Stimulated activated CD4-positive, alpha-beta T cell treated with anti-CD3 and anti-CD28 coated beads, TNF-alpha, amount 100 ng/mL, for 48 hours (primary cell): ENCODE results near the gene GRWD1.

Experiments
- DNase-seq, 3 donors: peaks; one replicate each; pipeline ENCODE4 v3.0.0-alpha.2; 2020; ENCODE audit warnings: low read depth in 3 of 3

The GRWD1 gene

DNA sequence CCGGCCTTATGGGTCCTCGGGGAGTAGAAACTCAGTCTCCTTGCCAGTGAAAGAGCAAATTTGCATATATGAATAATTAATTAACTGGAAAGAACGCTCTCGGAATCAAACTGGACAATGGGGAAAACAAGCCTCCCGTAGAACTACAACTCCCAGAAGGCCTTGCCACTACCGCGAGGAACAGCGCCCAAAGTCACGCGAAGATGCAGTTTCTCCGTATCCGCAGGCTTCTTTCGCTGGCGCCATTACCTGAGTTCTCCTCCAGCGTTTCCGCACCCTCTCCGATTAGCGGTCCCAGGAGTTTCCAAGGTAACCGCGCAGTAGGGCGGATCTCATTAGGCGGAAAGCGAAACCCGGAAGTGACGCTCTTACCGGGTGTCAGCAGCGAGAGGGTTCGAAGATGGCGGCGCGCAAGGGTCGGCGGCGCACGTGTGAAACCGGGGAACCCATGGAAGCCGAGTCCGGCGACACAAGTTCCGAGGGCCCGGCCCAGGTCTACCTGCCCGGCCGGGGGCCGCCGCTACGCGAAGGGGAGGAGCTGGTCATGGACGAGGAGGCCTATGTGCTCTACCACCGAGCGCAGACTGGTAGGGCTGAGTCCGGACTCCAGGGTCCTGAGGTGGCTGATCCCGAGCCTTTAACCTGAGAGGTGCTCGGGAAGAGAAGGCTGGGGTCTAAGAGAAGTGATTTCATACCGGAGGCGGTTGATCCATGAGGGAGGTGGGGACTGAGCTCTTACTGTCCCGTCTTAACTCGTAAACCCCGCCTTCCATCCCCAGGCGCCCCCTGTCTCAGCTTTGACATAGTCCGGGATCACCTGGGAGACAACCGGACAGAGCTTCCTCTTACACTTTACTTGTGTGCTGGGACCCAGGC lies at the start of gene GRWD1:
Gene GRWD1, plus strand, starts transcription at position 378 of the 876 bp plus-strand sequence. Its CDS starts 23 bp downstream, at position 401.
- peak; percentile 88 to 93 (median 89) for DNase-seq

DNA sequence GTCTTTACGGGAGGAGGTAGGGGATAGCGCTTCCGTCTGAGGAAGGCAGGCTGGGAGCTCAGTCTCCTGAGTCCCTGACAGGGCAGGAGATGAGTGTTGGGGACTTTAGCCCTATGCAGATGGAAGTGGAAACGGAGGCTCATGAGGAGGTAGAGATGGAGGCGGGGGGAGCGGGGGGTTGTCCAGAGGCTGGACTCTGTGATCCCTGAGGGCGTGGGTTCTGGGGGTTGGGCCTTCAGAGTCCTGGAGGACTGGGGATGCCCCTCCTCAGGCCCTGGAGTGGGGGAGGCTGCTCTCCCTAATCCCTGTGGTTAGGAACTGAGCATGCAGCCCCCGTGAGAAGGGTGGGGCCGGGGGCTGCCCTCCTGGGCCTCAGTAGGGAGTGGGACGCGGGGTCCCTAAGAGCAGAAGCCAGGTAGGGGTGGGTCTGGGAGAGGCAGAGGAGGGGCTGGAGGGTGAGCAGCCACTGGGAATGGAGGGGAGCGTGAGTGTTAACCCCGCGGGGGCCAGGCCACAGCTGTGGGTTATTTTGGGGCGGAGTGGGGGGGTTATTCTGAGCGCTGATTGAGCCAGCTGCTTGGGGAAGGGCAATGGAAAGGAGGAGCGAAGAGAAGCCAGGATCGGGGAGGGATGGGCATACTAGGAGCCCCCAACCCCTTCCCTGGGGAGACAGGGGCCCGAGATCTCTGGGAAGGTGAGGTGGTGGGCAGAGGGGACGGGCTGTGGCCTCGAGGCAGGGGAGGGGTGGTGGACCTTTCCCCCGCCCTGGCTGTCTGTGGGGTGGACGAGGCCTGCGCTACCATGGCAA lies 49.6 kb upstream of the GRWD1 start:
- DNase-seq: no peak

DNA sequence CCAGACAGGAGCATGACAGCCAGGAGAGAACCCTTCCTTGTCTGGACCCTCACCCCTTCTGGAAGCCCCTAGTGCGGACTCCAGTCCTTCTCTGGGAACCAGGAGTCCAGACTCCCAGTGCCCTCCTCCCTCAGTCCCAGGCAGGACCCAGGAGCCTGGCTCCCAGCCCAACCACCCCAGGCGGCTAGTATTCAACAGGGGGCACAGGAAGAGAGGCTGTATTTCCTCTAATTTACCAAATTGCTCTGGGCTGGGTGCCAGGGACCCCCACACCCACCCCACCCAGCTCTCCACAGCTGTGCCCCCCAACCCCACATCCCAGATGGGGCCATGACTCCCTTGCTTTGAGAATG lies 49.0 kb upstream of the GRWD1 start:
- DNase-seq: no peak

DNA sequence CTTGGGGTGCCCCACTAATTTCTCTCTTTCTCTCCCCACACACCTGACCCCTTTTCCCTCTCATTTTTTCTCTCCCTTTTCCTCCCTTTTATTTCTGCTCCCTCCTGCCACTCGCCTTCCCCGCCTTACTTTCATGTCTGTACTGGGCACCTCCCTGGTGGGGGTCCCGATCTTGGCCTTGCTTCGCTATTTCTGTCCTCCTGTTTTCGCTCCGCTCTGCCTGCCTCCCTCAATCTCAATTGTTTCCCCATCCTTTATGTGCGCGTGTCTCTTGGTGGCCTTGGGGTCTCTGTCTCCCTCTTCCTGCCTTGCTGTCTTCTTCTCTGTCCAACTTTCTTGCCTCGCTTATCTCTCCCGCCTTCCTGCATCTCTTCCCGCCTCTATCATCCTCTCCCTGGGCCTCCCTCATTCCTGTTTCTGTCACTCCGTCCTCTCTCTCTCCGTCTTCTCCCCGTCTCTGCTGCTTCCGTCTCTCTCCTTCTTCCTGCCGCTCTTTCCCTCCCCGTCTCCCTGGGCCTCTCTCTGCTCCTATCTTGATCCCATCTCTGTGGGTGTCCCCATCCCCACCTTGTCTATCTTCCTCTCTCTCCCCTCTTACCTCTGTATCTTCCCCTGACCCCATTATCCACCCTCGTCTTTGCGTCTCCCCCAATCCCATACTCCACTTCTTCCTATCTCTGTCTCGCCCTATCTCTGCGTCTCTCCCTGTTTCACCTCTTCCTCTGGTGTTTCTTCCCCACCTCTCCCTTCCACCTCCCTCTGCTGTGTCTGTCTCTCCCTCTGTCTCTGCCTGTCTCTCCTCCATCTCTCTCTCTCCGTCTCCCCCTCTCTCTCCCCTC lies 48.3 kb upstream of the GRWD1 start:
- DNase-seq: no peak

DNA sequence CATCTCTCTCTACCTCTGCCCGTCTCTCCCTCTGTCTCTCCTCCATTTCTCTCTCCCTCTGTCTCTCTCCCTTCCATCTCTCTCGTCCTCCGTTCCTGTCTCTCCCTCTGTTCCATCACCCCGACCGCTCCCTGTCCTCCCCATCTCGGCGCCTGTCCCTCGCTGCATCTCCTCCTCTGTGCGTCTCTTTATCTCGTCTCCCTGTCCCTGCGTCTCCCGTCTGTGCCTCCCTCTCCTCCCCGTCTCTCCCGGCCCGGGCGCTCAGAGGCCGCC lies 47.7 kb upstream of the GRWD1 start:
- no peak for DNase-seq

DNA sequence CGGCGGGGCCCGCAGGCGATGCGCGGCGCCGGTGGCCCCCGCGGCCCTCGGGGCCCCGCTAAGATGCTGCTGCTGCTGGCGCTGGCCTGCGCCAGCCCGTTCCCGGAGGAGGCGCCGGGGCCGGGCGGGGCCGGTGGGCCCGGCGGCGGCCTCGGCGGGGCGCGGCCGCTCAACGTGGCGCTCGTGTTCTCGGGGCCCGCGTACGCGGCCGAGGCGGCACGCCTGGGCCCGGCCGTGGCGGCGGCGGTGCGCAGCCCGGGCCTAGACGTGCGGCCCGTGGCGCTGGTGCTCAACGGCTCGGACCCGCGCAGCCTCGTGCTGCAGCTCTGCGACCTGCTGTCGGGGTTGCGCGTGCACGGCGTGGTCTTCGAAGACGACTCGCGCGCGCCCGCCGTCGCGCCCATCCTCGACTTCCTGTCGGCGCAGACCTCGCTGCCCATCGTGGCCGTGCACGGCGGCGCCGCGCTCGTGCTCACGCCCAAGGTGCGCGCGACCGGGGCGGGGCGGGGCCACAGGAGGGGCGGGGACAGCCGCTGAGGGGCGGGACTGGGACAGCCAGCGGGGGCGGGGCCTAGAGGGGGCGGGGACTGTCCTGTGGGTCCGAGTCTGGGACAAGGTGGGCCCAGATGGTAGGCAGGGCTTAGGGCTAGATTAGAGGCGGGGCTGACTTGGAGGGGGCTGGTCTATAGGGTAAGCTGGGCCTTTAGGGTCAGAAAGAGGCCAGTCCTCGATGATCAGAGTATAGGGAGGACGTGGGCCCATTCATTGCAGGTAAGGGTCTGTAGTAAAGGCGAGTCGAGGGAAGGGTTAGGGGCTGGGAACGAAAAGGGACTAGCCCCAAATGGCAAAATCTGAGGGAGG lies 47.2 kb upstream of the GRWD1 start:
- peak; percentile 68 to 85 (median 79) for DNase-seq

DNA sequence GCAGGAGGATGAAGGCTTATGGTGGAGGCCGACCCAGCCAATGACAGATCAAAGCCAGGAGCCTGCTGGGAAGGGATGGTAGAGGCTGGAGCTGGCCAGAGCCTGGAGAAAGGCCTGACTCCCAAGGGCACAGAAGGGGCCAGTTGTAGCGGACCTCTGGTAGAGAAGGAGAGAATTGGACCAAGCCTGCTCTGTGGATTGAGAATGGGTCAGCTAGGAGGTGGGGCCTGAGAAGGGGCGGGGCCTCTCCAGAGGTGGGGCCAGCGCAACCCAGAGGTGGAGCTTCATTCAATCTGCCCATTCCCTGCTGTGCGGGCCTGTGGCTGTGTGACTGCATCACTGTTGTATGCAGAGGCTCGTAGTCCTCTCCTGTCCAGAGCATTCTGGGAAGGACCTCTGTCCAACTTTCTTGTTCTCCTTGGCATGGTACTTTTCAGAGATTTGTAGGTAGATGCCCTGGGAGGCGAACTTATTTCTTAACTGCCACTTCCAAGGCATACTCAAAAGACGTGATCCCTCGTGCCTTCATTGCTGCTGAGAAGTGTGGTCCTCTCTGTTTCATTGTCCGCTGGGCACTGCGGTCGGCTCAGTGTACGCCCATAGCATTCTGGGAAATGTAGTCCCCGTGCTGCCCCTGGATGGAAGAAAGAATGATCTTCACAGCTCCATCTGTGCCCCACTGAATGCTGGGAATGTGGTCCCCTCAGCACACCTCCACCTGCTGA lies 45.6 kb upstream of the GRWD1 start:
- DNase-seq: no peak

DNA sequence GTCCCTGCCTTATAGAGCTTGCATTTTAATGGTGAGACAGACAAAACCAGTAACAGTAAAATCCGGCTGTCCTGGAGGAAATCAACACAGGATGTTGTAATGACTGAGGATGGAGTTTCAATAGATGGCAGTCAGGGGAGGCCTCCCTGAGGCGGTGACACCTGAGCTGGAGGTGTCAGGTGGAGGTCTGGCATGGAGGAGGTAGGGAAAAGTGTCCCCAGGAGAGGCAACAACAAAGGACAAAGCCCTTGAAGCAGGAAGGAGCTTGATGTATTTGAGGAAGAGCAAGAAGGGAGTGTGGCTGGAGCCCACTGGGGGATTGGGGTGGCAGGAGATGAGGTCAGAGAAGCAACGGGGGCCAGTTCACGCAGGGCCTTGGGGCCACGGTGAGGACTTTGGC lies 44.5 kb upstream of the GRWD1 start:
- DNase-seq: no peak

DNA sequence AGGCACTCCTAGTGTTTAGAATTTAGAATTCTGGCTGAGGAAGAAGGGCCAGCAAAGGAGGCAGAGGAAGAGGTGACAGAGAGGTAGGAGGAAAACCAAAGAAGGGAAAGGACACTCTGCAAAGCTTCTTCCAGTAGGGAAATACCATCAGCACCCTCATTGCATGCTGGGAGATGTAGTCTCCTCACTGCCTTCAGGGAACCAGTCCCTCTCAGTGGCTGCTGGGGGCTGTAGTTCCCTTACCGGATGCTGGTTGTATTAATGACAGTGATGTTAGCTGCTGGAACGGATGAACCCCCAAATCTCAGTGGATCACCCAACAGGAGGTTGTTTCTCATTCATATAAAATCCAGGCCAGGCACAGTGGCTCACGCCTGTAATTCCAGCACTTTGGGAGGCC lies 42.2 kb upstream of the GRWD1 start:
- no peak for DNase-seq

DNA sequence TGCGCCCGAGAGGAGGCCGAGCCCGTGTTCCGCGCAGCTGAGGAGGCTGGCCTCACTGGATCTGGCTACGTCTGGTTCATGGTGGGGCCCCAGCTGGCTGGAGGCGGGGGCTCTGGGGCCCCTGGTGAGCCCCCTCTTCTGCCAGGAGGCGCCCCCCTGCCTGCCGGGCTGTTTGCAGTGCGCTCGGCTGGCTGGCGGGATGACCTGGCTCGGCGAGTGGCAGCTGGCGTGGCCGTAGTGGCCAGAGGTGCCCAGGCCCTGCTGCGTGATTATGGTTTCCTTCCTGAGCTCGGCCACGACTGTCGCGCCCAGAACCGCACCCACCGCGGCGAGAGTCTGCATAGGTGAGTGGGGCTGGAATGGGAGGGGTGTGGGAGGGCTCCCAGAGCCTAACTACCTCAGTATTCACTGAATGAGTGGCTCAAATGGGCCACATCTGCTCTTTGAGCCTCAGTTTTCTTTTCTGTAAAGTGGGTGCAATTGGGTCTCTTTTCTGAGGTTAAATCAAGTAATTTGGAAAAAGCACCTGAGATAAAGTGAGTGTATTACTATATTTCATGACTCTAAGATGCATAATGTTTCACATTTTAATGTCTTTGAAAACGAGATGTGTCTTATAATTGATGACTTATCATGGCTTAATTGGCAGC lies 40.6 kb upstream of the GRWD1 start:
- DNase-seq: no peak

DNA sequence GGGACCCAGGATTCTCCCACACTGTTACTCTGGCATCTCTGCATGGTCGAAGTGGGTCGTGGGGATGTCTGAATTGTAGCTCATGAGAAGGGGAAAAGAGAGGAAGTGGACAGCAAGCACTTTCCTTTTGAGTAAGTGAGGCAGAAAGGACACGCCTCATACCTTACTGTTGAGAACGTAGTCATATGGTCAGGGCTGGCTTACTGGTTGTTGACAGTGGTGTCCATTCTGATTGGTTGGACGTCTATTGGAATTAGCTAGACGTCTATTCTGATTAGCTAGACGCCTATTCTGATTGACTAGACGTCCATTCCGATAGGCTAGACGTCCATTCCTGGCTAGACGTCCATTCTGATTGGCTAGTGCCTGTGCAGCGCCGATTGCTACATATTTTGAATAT lies 39.9 kb upstream of the GRWD1 start:
- no peak for DNase-seq

DNA sequence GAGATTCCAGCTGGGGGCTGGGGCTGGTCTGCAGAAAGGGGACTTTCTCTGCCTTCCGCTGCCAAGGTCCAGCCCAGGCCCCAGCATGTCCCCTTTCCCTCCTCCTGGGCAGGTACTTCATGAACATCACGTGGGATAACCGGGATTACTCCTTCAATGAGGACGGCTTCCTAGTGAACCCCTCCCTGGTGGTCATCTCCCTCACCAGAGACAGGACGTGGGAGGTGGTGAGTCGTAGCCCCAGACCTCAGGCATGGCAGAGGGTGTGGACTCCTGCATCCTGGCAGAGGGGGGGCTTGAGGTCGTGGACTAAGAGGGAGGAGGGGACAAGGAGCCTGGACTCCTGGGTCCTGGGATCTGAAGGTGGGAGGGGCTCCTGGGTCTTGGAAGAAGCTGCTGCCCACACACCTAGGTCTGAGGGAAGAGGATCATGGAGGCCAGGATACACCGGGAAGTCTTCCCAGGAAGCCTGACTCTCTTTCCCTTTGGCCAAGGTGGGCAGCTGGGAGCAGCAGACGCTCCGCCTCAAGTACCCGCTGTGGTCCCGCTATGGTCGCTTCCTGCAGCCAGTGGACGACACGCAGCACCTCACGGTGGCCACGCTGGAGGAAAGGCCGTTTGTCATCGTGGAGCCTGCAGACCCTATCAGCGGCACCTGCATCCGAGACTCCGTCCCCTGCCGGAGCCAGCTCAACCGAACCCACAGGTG lies 31.8 kb upstream of the GRWD1 start:
- no peak for DNase-seq

DNA sequence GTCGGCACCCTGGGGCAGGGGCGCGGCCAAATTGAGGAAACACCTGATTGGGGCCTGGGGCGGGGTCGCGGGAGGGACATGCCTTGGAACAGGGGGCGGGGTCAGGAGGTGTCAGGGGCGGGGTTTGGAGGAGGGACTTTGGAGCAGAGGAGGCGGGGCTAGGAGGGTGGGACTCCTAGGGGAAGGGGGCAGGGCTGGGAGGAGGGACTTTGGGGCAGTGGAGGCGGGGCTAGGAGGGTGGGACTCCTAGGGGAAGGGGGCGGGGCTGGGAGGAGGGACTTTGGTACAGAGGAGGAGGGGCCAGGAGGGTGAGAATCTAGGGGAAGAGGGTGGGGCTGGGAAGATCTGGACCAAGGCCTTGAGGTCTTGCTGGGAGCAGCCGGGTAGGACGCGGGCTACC lies 30.4 kb upstream of the GRWD1 start:
- DNase-seq: peak; percentile 63 to 87 (median 79)

DNA sequence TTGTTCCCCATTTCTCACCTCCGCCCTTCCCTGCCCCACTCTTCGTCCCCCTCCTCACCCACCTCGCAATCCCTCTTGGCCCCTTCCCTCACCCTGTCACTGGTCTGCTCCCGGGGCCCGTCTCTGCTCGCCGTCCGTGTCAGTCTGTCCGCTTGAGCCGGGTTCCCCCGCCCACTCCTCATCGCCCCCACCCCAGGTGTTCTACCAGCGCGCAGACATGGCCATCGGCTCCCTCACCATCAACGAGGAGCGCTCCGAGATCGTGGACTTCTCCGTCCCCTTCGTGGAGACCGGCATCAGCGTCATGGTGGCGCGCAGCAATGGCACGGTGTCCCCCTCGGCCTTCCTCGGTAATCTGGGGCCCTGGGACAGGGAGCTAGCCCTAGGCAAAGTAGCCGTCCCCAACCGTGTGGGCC lies 30.0 kb upstream of the GRWD1 start:
- no peak for DNase-seq

DNA sequence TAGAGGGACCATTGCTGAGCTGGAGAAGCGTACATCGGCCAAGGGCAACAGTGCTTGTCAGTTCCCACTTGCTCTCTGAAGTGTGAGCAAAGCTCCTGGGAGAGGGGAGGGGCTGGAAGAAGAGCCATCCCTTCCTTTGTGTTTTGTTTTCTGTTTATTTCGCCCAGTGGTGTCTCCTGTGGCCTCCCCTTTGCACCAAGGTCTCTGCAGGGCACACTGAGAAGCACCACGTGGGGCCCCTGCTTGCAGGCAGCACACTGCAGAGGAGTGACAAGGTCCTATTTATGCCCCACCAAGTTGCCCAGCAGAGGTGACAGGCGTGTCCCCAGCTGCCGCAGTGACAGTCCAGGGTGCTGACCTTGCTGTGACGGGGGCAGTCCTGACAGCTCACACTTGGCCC lies 28.4 kb upstream of the GRWD1 start:
- DNase-seq: no peak

DNA sequence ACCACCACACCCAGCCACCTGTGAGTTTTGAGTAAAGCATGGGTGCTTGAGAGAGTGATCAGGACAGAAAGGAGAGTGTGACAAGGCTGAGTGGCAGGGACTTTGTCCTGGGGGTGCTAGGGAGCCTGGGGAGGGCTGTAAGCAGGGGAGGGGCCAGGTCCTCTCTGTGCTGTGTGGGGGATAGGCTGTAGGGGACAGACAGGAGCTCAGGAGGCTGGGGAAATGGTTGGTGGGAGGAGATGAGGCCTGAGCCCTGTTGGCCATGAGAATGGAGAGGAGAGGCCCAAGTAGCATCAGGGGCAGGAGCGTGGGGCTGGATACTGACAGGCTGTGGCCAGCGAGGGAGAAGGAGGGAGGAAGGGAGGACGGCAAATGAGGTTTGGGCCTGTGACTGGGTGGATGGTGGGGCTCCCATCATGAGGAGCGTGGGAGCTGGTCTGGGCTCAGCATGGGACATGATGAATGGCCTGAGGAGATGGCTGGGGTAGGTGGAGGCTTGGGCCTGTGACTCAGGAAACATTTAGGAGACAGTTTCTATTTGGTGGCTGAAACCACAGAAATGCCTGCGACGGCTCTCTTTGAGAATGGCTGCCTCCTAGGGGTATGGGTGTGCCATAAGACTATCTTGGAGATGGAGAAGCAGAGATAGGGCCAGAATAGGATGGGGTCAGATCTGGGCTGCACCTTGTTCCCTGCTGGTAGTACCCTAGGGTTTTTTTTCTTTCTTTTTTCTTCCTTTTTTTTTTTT lies 27.3 kb upstream of the GRWD1 start:
- DNase-seq: no peak

DNA sequence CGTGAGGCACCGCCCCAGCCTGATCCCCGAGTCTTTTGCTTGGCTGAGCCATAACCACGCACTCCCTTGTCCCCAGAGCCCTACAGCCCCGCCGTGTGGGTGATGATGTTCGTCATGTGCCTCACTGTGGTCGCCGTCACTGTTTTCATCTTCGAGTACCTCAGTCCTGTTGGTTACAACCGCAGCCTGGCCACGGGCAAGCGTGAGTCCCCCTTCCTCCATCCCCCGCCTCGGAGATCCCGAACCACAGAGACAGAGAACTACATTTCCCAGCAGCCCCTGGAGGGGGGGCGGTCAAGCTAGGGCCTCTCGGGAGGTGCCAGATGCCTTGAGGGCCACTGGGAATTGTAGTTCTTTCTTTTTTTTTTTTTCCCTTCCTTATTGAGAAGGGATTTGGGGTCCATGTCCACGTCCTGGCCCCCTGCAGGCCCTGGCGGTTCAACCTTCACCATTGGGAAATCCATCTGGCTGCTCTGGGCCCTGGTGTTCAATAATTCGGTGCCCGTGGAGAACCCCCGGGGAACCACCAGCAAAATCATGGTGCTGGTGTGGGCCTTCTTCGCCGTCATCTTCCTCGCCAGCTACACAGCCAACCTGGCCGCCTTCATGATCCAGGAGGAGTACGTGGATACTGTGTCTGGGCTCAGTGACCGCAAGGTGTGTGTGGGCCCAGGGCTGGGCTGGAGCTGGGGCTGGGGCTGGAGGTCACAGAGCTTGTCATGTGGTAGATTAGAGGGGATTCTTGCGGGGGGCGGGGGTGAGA lies 26.4 kb upstream of the GRWD1 start:
- DNase-seq: peak; percentile 47 to 71 (median 59)

DNA sequence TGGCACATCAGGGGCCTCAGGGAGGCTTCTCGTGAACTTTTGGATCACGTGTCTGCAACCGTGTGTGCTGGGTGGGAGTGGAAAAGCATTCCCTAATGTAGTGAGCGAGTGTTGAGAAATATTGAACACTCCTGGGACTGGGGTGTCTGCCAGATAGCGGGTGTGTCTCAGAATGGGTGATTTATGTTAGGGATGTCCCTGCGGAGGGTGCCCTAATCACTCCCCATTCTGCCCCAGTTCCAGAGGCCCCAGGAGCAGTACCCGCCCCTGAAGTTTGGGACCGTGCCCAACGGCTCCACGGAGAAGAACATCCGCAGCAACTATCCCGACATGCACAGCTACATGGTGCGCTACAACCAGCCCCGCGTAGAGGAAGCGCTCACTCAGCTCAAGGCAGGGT lies 24.2 kb upstream of the GRWD1 start:
- DNase-seq: no peak
